Gastroesophageal sphincter (tissue), 3 donors: ENCODE measurements around the gene EPHX1.

Experiments
- EP300 ChIP-seq: sonication (generic); formaldehyde crosslinking; IDR thresholded peaks from one replicate; pipeline ENCODE4 v1.6.1; 2017; ENCODE audit warnings: antibody characterized with exemption, mild to moderate bottlenecking
- POLR2A ChIP-seq, 2 donors: fragments of 450-650 bp; IDR thresholded peaks; one replicate each; pipeline ENCODE4 v1.6.1; 2017; ENCODE audit warnings: antibody characterized with exemption in 2 of 2, mild to moderate bottlenecking in 2 of 2, moderate library complexity in 1 of 2
- POLR2AphosphoS5 ChIP-seq: sonication (generic); formaldehyde crosslinking; IDR thresholded peaks from one replicate; pipeline ENCODE4 v1.6.1; 2017; ENCODE audit warnings: antibody characterized with exemption
- TF ChIP-seq, protein P1 (sequence below), 4 experiments: fragments of 200-600 bp in 2 of 4; fragments of 450-650 bp in 2 of 4; sonication (generic) in 1 of 4; IDR thresholded peaks; one replicate each; pipeline ENCODE4 v1.5.1; 2017 to 2019; ENCODE audit warnings: antibody characterized with exemption in 4 of 4, mild to moderate bottlenecking in 2 of 4, moderate library complexity in 2 of 4

DNA sequence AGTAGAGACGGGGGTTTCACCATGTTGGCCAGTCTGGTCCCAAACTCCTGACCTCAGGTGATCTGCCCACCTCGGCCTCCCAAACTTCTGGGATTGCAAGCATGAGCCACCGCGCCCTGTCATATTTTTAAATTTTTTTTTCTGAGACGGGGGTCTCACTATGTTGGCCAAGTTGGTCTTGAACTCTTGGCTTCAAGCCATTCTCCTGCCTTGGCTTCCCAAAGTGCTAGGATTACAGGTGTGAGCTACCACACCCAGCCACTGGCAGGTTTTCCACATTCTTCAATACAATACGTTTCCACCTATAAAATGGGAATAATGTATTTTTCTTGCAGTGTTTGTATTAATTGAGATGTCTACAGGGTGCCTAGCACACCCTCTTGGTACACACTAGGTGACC is 82.4 kb downstream of the EPHX1 start:
- TF ChIP-seq, protein P1, sequence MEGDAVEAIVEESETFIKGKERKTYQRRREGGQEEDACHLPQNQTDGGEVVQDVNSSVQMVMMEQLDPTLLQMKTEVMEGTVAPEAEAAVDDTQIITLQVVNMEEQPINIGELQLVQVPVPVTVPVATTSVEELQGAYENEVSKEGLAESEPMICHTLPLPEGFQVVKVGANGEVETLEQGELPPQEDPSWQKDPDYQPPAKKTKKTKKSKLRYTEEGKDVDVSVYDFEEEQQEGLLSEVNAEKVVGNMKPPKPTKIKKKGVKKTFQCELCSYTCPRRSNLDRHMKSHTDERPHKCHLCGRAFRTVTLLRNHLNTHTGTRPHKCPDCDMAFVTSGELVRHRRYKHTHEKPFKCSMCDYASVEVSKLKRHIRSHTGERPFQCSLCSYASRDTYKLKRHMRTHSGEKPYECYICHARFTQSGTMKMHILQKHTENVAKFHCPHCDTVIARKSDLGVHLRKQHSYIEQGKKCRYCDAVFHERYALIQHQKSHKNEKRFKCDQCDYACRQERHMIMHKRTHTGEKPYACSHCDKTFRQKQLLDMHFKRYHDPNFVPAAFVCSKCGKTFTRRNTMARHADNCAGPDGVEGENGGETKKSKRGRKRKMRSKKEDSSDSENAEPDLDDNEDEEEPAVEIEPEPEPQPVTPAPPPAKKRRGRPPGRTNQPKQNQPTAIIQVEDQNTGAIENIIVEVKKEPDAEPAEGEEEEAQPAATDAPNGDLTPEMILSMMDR (IDR thresholded peaks at IDR 0.05), result no peak
- TF ChIP-seq POLR2A (IDR thresholded peaks at IDR 0.05) (no peak), EP300 (no peak), POLR2AphosphoS5 (no peak)
